Activated CD4-positive, CD25-positive, alpha-beta regulatory T cell treated with anti-CD3 and anti-CD28 coated beads, Interleukin-2, amount 50 U/mL, for 24 hours (primary cell): Measurements from ENCODE around the gene PEX16.
"Not testable (repeated sequence)": the region's sequence is repeated elsewhere in the genome, so short reads cannot be mapped to it uniquely, and the experiment has no call there.

Experiments
- ATAC-seq, 2 donors: fragments of 150-1000 bp; cut with Tn5 transposase; one replicate each; pipeline ENCODE4 v1.10.0; 2021; ENCODE audit warnings: mild to moderate bottlenecking in 1 of 2, moderate library complexity in 1 of 2

The PEX16 gene

GRCh38 chr11:45918331-45918941 lies 759 bp upstream of the PEX16 start:
- ATAC-seq: peak; percentile 11 to 29

DNA sequence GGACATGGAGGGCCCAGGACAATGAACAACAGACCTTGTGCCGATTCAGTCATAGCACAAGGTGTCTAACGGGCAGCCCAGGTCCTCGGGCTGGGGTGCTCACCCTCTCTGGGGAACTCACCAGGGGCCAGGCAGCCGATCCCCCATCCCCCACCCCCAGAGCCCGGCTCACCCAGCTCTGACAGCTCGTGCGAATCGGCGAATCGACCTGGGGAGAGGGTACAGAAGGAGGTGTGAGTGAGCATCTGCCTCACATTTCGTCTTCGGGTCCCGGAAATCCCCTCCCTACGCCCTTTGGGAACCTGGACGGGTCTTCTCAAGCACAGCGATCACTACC lies 423 bp downstream of the PEX16 start:
- ATAC-seq: no peak

GRCh38 chr11:45915446-45915845 lies 2.2 kb downstream of the PEX16 start:
- no peak for ATAC-seq

- no peak for ATAC-seq
These were observed 3.6 kb downstream of the PEX16 start for GRCh38 chr11:45913942-45914635.

DNA sequence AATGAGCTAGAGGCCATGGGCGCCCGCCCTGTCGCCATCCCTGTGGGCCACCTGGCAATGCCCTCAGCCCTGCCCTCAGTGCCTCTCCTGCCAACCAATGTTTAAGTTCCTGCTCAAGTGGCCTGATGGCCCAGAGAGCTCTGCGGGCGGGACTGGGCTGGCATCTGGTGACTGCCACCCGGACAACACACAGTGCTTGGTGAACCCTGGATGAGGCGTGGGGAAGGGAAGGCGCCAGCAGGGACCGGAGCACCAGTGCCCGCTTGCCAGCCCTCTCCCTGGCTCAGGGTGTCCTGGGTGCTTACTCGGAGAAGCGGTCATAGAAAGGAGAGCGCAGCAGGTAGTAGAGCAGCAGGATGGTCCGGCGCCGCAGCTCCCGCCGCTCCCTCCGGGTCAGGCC lies 4.2 kb downstream of the PEX16 start:
- no peak for ATAC-seq

DNA sequence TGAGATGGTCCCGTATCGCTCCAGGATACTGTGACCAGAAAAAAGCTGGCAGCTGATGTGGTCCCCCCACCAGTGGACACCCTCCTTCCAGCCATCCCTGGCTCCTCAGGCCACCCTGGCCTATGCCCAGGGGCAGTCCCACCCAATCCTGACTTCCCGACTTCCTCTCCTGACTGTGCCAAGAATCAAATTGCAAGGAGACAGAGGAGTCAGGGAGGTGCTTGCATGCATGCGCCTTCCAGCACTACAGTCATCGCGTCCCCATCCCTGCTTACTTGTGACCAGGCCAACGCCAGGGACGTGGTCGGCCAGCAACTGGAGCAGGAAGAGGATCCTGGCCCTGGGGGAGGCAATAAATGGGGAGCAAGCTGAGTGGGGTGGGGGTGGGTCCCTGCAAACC lies 7.1 kb downstream of the PEX16 start:
- no peak for ATAC-seq

- ATAC-seq: no peak
These were observed 7.8 kb downstream of the PEX16 start for GRCh38 chr11:45909594-45910475.

GRCh38 chr11:45907911-45908370 lies 9.7 kb downstream of the PEX16 start:
- ATAC-seq: no peak

DNA sequence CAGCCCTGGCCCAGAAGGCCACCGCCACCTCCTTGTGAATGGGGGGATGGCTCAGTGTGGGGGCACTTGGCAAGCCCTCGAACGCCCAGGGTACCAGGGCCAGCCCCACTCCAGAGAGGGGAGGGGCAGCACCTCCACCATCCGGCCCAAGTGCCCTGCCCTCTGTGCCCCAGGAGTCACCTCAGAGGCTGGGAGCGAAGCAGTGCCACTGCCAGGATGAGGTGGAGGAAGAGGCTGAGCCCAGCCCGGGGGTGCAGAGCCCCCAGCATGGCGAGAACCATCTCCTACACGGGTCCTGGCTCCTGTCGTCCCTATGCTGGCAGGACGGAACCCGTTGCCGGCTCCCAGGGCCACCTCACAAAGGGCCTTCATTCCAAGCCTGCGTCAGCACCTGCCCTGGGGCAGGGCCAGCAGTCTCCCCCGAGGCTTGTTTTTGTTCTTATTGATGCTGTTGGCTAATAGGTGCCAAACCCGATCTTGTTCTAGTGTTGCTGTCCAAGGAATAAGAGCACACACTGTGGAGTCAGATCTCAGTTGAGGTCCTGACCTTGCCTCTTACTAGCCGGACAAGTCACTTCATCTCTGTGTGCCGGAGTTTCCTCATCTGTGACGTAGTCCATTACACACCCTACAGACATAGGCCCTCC lies 10.6 kb downstream of the PEX16 start, which contains the start of gene FREY1:
Gene FREY1 (minus strand): TSS at position 307 of the 647 bp plus-strand sequence. CDS start 26 bp downstream, at position 281.
- no peak for ATAC-seq

DNA sequence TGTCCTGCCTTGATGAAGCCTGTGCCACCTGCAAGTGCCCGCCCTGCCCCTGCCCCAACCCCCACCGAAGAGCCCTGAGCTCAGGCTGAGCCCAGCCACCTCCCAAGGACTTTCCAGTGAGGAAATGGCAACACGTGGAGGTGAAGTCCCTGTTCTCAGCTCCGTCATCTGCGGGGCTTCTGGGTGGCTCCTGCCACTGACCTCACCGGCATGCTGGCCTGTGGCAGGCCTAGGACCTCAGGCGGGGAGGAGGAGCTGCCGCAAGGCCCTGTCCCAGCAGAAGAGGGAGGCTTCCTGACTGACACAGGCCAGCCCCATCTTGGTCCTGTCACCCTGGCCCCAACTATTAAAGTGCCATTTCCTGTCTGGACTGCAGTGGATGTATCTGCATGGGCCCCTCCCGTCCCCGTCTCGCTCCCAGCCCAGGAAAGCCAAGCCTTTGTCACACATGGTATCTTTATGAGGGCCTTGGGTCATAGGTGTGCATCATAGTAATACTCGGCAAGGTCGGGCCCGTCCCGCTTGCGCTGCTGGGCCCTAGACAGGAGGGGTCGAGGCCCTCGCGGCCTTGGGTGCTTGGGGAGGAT lies 11.5 kb downstream of the PEX16 start:
- ATAC-seq: peak; percentile 15 to 22

DNA sequence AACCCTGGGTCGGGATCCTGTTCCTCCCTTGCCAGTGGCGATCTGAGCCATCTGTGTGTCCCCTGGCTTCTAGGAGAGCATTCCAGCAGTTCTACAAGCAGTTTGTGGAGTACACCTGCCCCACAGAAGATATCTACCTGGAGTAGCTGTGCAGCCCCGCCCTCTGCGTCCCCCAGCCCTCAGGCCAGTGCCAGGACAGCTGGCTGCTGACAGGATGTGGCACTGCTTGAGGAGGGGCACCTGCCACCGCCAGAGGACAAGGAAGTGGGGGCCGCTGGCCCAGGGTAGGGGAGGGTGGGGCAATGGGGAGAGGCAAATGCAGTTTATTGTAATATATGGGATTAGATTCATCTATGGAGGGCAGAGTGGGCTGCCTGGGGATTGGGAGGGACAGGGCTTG lies 12.1 kb downstream of the PEX16 start:
- ATAC-seq: not testable (repeated sequence)

DNA sequence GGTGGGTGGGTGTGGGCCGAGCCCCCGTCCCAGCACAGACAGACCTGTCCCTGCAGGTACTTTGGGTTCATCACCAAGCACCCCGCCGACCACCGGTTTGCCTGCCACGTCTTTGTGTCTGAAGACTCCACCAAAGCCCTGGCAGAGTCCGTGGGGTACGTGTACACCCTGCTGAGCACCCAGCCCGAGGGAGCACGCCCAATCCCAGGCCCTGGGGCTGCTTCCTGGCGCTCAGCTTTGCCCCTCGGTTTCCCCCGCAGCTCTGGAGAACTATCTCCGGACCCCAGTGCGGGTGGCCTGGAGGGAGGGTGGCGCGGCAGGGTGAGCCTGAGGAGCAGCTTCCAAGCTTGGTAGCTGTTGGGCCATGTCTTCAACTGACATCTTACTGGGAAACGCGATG lies 12.6 kb downstream of the PEX16 start:
- no peak for ATAC-seq

GRCh38 chr11:45904309-45904915 lies 13.3 kb downstream of the PEX16 start:
- ATAC-seq: no peak

DNA sequence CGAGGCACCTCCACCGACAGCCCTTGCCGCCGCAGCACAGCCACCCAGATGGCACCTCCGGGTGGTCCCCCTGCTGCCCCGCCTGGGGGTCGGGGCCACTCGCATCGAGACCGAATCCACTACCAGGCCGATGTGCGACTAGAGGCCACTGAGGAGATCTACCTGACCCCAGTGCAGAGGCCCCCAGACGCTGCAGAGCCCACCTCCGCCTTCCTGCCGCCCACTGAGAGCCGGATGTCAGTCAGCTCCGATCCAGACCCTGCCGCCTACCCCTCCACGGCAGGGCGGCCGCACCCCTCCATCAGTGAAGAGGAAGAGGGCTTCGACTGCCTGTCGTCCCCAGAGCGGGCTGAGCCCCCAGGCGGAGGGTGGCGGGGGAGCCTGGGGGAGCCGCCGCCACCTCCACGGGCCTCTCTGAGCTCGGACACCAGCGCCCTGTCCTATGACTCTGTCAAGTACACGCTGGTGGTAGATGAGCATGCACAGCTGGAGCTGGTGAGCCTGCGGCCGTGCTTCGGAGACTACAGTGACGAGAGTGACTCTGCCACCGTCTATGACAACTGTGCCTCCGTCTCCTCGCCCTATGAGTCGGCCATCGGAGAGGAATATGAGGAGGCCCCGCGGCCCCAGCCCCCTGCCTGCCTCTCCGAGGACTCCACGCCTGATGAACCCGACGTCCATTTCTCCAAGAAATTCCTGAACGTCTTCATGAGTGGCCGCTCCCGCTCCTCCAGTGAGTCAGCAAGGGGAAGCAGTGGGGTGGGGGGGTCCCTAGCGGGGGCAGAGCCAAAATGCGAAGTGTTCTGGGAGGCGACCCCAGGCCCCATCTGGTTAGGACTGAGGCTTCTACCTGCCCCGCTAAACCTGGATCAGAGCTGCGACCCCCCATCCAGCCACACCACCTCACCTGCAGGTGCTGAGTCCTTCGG lies 15.0 kb downstream of the PEX16 start:
- ATAC-seq: no peak

DNA sequence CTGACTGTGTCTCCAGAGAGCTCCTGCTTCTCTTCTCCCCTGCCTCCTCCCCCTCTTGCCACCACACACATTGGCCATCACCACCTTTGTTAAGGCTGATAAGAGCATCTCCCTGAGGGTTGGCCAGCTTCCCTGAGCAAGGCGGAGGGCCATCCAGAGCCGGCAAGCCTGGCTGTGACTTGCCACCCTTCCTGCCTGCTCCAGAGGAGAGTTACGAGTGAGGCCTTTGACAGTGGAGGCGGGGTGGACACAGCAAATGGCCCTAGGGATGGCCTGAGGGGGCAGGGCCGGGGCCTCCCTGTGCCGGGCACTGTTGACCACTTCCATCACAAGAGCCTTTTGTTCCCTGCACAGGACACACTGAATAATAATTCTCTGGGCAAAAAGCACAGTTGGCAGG lies 16.1 kb downstream of the PEX16 start:
- no peak for ATAC-seq

DNA sequence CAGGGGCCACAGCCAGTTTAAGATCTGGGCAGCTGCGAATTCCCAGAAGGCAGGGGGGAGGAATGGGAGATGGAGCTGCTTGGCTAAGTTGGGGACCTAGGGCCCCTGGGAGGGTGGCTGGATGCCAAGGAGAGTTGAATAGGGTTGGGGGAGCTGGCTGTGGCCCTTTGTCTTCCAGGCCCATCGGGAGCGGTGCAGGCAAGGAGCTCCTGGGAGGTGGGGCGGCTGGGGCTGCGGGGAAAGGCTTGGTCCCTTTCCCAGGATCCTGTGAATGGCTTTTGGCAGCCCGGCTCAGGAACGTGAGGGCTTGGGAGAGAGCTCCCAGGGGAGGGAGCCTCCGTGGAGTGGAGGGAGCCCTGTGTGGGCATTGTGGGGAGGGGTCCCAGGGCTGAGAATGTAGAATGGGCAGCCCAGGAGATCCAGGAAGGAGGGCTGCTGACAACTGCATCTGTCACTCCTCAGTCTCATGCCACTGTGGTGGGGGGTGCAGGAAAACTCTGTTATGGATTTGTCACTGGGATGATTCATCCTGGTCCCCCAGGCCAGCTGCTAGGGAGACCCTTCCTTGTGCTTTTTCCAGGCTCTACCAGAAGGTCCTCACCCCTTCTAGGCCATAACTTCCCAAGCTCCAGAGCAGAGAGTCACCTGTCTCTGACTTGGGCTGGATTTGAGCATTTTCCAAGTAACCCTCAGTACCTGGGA lies 16.6 kb downstream of the PEX16 start:
- no peak for ATAC-seq

GRCh38 chr11:45900175-45900800 lies 17.4 kb downstream of the PEX16 start:
- ATAC-seq: not testable (repeated sequence)

DNA sequence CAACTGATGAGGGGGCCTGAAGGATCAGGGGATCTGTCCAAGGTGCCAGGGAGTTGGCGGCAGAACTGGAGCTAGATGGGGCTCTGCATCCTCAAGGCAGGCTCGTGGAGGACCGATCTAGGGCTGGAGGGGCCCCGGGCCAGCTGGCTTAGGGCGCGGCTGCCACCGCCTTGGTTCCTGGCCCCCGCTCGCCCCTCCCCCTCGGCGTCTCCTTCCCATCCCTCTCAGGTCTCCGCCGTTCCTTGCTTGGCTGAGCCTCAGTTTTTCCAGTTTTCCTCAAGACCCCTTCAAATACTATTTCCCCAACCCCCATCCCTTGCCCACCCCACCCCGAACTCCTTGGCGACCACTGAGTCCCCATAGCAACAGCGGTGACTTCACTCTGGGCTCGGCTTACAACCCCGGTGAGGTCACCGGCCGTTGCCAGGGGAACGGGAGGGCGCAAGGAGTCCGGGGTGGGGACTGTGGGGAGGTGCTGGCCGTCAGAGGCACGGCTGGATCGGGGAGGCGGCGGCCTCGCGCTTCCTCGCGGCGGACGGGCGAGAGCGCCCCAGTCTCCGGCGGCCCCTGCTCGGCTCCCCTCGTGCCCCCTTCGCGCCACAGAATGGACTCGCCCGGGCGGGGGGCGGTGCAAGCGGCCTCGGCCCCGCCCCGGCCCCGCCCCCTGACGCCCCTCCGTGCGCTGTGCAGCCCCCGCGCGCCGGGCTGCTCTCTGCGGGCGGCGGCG lies 18.1 kb downstream of the PEX16 start:
- peak; percentile 75 to 83 for ATAC-seq

GRCh38 chr11:45899086-45899447 lies 18.6 kb downstream of the PEX16 start:
- ATAC-seq: no peak
